Prostate gland (tissue), 2 donors: ENCODE data around the gene SPRYD3.

Source experiments
- CTCF ChIP-seq, 4 experiments: fragments of 200-600 bp in 2 of 4; fragments of 450-650 bp in 2 of 4; sonication (generic) in 2 of 4; IDR thresholded peaks; 1 replicate in 3 of 4; 2 replicates in 1 of 4; pipeline ENCODE4 v1.5.1; 2016 to 2019; ENCODE audit warnings: antibody characterized with exemption in 4 of 4, mild to moderate bottlenecking in 2 of 4, moderate library complexity in 2 of 4
- POLR2AphosphoS5 ChIP-seq: sonication (generic); formaldehyde crosslinking; IDR thresholded peaks from one replicate; pipeline ENCODE4 v1.6.1; 2017; ENCODE audit warnings: antibody characterized with exemption

GRCh38 chr12:53097207-53097563, 18.0 kb upstream of the SPRYD3 start:
- TF ChIP-seq POLR2AphosphoS5 (no peak), CTCF (IDR thresholded peaks at IDR 0.05) (no peak)
